HepG2 (cell line): ENCODE data around the gene NFATC3. TPM values are rescaled to one million over a fixed set of nuclear protein-coding genes. Genes with fewer than 3 reads are reported as not detected.

Source experiments
- ERF ChIP-seq: IDR thresholded peaks from 2 replicates; pipeline ENCODE4 v1.6.1; 2018; ENCODE audit warnings: missing biosample characterization, missing genetic modification reagents
- ESRRA ChIP-seq: sonication (generic); formaldehyde crosslinking; IDR thresholded peaks from 2 replicates; pipeline ENCODE4 v1.5.1; 2020; ENCODE audit warnings: mild to moderate bottlenecking, low read depth, missing genetic modification reagents
- HOXA3 ChIP-seq: sonication (generic); formaldehyde crosslinking; IDR thresholded peaks from 2 replicates; pipeline ENCODE4 v1.5.0; 2020; ENCODE audit warnings: missing genetic modification reagents
- NR2F6 ChIP-seq, 2 experiments: IDR thresholded peaks; 2 replicates each; pipeline ENCODE4 v1.6.1; 2016; ENCODE audit warnings: antibody characterized with exemption in 1 of 2, mild to moderate bottlenecking in 1 of 2
- SAFB2 ChIP-seq: sonication (generic); formaldehyde crosslinking; IDR thresholded peaks from 2 replicates; pipeline ENCODE4 v1.5.1; 2020; ENCODE audit warnings: missing genetic modification reagents, low read depth, mild to moderate bottlenecking, borderline replicate concordance
- SMARCE1 ChIP-seq: fragments of 450-650 bp; IDR thresholded peaks from 2 replicates; pipeline ENCODE4 v1.6.1; 2017; ENCODE audit warnings: borderline replicate concordance
- ZNF264 ChIP-seq: sonication (generic); formaldehyde crosslinking; IDR thresholded peaks from 2 replicates; pipeline ENCODE4 v1.4.0; 2020; ENCODE audit warnings: missing genetic modification reagents
- ZNF512B ChIP-seq: sonication (generic); formaldehyde crosslinking; IDR thresholded peaks from 2 replicates; pipeline ENCODE4 v1.5.1; 2020; ENCODE audit warnings: missing genetic modification reagents, mild to moderate bottlenecking, borderline replicate concordance
- ZNF660 ChIP-seq: sonication (generic); formaldehyde crosslinking; IDR thresholded peaks from 2 replicates; pipeline ENCODE4 v1.5.1; 2020; ENCODE audit warnings: mild to moderate bottlenecking, low read depth, missing genetic modification reagents, borderline replicate concordance
- ZNF746 ChIP-seq: sonication (generic); formaldehyde crosslinking; IDR thresholded peaks from 2 replicates; pipeline ENCODE4 v1.8.0; 2022; ENCODE audit warnings: mild to moderate bottlenecking, missing genetic modification reagents
- polyA plus RNA-seq, 8 experiments: library from polyadenylated mRNA; depleted of rRNA in 3 of 8; stranded (reverse) in 7 of 8; unstranded in 1 of 8; fragments of >200 nt; fragmentation: Illumina TruSeq in 4 of 8; extraction: Trizol in 4 of 8; gene quantifications; 2 replicates each; pipeline versions ENCODE4 v1.2.1 to v1.2.3, GENCODE V29; 2011 to 2016; ENCODE audit warnings: low read depth in 4 of 8, missing spikeins in 1 of 8, mixed read lengths in 1 of 8; ENCODE audit not compliant: insufficient read depth in 1 of 8
- total RNA-seq, 5 experiments: library from RNA; depleted of rRNA; stranded (reverse); fragments of >200 nt; fragmentation: Illumina TruSeq; extraction: Trizol; gene quantifications; 2 replicates each; pipeline ENCODE4 v1.2.3, GENCODE V29; 2016; ENCODE audit warnings: low read depth in 1 of 5
- TF ChIP-seq, protein P1 (sequence below): sonication (generic); formaldehyde crosslinking; IDR thresholded peaks from 2 replicates; pipeline ENCODE4 v1.5.0; 2020; ENCODE audit warnings: missing genetic modification reagents
- TF ChIP-seq, protein P2 (sequence below): sonication (generic); formaldehyde crosslinking; IDR thresholded peaks from 2 replicates; pipeline ENCODE4 v1.4.0; 2020; ENCODE audit warnings: missing genetic modification reagents
- TF ChIP-seq, protein P3 (sequence below): sonication (generic); formaldehyde crosslinking; IDR thresholded peaks from 2 replicates; pipeline ENCODE4 v1.9.0; 2021; ENCODE audit warnings: mild to moderate bottlenecking, missing genetic modification reagents

Gene NFATC3
- total and polyA plus RNA-seq, 2 of the 13 experiments (the other 11 are each of a cell fraction or from before 2014, with no cell fraction given), result 52.6 to 62.7 TPM

DNA sequence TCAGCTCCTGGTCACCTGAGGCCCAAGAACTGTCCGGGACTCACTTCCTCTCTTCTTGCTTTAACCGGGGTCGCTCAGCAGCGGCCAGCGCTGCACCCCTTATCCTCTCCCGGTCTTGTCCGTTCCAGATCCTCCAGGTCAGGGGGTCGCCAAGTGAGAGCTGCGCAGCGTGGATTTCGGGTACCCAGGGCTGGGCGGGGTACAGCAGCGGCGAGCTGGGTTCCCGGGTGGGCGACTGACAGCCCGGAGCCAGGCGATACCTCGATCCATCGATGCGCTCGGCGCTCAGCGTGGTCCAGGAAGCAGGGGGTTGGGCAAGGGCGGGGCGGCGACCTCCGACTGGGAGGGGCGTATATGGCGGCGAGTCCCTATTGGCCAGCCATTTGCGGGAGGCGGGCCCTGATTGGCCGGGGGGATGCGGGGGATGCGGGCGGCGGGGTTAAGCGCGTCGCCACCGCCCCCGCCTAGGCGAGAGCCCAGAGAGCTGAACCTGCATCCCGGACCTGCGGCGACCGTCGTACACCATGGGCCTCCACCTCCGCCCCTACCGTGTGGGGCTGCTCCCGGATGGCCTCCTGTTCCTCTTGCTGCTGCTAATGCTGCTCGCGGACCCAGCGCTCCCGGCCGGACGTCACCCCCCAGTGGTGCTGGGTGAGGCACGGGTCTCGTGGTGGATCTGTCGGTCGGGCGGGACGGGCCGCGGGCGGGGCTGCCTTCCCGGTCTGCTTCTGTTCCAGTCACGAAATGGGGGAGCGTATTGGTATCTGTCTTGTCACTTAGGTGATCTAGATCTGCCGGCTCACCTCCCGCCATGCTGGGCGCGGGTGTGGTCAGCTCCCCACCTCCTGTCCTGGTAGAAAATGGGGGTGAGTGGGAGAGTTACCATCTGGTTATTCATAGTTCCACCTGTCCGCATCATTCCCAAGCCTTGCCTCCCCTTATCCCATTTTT is 160.0 kb downstream of the NFATC3 start, which contains the start of gene PLA2G15 (continued):
- no peak for TF ChIP-seq ZNF512B
- TF ChIP-seq, protein P1, sequence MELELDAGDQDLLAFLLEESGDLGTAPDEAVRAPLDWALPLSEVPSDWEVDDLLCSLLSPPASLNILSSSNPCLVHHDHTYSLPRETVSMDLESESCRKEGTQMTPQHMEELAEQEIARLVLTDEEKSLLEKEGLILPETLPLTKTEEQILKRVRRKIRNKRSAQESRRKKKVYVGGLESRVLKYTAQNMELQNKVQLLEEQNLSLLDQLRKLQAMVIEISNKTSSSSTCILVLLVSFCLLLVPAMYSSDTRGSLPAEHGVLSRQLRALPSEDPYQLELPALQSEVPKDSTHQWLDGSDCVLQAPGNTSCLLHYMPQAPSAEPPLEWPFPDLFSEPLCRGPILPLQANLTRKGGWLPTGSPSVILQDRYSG (CRISPR knock-in tag), result no peak
- TF ChIP-seq, protein P2, sequence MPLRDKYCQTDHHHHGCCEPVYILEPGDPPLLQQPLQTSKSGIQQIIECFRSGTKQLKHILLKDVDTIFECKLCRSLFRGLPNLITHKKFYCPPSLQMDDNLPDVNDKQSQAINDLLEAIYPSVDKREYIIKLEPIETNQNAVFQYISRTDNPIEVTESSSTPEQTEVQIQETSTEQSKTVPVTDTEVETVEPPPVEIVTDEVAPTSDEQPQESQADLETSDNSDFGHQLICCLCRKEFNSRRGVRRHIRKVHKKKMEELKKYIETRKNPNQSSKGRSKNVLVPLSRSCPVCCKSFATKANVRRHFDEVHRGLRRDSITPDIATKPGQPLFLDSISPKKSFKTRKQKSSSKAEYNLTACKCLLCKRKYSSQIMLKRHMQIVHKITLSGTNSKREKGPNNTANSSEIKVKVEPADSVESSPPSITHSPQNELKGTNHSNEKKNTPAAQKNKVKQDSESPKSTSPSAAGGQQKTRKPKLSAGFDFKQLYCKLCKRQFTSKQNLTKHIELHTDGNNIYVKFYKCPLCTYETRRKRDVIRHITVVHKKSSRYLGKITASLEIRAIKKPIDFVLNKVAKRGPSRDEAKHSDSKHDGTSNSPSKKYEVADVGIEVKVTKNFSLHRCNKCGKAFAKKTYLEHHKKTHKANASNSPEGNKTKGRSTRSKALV (CRISPR knock-in tag), result no peak
- peak; percentile 62 for TF ChIP-seq ERF (CRISPR knock-in tag)
- TF ChIP-seq ZNF264 (CRISPR knock-in tag), result peak; percentile 76; the same call in 1 of the 2 replicates
- TF ChIP-seq HOXA3 (CRISPR knock-in tag), result peak; percentile 79
- no peak for TF ChIP-seq SAFB2 (CRISPR knock-in tag)
- no peak for TF ChIP-seq ZNF660
- TF ChIP-seq NR2F6 (IDR thresholded peaks at IDR 0.05), result no peak
- no peak; the same call in 1 of the 2 replicates for TF ChIP-seq NR2F6 (CRISPR knock-in tag; IDR thresholded peaks at IDR 0.05)
- TF ChIP-seq ZNF746 (CRISPR knock-in tag), result 0 out of 2 replicates have a peak, but pooled peaks have one; percentile 8
- TF ChIP-seq, protein P3, sequence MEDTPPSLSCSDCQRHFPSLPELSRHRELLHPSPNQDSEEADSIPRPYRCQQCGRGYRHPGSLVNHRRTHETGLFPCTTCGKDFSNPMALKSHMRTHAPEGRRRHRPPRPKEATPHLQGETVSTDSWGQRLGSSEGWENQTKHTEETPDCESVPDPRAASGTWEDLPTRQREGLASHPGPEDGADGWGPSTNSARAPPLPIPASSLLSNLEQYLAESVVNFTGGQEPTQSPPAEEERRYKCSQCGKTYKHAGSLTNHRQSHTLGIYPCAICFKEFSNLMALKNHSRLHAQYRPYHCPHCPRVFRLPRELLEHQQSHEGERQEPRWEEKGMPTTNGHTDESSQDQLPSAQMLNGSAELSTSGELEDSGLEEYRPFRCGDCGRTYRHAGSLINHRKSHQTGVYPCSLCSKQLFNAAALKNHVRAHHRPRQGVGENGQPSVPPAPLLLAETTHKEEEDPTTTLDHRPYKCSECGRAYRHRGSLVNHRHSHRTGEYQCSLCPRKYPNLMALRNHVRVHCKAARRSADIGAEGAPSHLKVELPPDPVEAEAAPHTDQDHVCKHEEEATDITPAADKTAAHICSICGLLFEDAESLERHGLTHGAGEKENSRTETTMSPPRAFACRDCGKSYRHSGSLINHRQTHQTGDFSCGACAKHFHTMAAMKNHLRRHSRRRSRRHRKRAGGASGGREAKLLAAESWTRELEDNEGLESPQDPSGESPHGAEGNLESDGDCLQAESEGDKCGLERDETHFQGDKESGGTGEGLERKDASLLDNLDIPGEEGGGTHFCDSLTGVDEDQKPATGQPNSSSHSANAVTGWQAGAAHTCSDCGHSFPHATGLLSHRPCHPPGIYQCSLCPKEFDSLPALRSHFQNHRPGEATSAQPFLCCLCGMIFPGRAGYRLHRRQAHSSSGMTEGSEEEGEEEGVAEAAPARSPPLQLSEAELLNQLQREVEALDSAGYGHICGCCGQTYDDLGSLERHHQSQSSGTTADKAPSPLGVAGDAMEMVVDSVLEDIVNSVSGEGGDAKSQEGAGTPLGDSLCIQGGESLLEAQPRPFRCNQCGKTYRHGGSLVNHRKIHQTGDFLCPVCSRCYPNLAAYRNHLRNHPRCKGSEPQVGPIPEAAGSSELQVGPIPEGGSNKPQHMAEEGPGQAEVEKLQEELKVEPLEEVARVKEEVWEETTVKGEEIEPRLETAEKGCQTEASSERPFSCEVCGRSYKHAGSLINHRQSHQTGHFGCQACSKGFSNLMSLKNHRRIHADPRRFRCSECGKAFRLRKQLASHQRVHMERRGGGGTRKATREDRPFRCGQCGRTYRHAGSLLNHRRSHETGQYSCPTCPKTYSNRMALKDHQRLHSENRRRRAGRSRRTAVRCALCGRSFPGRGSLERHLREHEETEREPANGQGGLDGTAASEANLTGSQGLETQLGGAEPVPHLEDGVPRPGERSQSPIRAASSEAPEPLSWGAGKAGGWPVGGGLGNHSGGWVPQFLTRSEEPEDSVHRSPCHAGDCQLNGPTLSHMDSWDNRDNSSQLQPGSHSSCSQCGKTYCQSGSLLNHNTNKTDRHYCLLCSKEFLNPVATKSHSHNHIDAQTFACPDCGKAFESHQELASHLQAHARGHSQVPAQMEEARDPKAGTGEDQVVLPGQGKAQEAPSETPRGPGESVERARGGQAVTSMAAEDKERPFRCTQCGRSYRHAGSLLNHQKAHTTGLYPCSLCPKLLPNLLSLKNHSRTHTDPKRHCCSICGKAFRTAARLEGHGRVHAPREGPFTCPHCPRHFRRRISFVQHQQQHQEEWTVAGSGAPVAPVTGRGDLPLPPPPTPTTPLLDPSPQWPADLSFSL (CRISPR knock-in tag), result no peak
- peak; percentile 39; the same call in 1 of the 2 replicates for TF ChIP-seq ESRRA (CRISPR knock-in tag)
- TF ChIP-seq SMARCE1, result no peak
